HG02943 (cell line): ENCODE data around the gene AK3.
"Not testable (repeated sequence)": the region's sequence is repeated elsewhere in the genome, so short reads cannot be mapped to it uniquely, and the experiment has no call there.

Experiments used
- ATAC-seq: cut with Tn5 transposase; IDR thresholded peaks from one replicate; pipeline ENCODE4 v1.9.1; 2021; ENCODE audit warnings: mild to moderate bottlenecking, low read depth, moderate library complexity; ENCODE audit not compliant: unreplicated experiment

The AK3 gene

DNA sequence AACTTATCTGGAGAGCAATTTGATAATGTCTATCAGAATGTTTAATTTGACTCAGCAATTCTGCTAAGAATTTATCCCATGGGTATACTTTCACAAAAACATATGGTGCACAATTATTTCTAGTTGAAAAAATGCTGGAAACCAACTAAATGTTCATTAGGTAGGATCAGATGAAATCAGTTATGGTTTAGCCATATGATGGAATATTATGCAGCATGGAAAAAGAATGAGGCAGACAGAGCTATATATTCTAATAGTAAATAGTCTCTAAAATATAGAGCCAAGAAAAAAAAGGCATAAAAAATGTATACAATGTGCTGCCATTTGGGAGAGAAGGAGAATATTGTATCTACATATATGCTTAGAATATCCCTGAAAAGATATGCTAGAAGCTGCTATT is 71.1 kb downstream of the AK3 start:
- ATAC-seq, result no peak

DNA sequence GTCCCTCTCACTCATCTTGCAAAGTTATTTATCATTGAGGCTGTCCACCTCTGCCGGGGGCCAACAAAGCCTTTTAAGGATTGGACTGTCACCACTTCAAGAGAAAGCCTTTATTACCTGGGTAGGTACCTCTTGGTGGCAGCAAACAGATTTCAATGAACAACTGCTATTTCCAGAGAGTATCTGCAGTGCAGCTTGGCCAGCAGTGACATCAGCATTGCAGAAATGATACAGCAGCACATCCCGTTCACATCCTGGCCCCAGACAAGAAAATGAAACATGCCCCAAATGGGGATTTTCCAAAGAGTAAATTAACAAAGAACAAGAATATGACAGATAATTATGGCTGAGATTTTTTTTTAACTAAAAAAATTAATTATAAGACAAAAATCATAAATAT is 72.4 kb downstream of the AK3 start:
- no peak for ATAC-seq

DNA sequence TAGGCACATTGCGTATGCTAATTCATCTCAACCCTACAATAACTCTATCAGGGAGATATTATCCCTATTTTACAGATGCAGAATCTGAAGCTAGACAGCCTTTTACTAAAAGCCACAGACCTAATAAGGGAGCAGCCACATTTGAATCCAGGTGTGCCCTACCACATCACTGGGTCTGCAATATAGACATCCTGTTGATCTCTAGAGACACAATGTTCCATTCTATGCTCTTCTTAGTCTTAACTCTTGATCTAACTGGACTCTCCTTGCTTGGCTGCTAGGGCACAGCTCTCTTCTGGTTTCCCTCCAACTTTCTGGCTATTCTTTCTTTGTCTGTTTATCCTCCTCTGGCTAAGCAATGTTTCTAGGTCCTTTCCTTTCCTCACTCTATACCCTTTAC is 73.3 kb downstream of the AK3 start:
- ATAC-seq, result no peak

DNA sequence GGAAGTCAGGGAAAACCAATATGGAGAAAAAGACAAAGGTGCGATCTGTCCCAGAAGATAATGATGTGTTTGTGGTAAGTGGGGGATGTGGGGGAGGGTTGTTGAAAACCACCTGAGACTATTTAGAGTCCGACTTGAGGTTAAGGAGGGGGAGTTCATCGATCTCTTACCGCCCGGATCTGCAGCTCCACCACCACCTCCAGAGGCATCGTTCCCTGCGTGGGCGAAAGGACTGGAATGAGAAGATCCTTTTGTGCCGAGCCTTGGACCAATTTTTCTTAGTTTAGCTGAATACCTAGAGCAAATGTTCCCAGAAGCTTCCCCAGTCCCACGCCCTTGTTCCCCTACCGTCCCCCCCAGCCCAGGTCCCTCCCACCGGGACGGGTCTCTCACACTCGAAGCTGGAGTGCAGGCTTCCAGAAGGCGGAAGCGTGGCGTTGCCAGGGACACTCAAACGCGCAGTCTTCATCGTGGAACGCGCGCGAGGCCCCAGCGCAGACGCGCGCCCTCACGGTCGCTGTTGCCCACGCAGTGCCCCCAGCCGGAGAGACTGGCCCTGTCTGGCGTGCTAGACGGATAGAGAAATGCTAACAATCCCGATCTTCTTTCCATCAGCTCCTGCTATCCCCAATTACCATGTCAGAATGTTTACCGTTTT is 74.8 kb downstream of the AK3 start, which contains the start of gene SPATA6L:
Gene SPATA6L, minus strand, starts transcription at position 439 of the 658 bp plus-strand sequence. Its CDS starts 230 bp downstream, at position 209.
- ATAC-seq, result no peak

DNA sequence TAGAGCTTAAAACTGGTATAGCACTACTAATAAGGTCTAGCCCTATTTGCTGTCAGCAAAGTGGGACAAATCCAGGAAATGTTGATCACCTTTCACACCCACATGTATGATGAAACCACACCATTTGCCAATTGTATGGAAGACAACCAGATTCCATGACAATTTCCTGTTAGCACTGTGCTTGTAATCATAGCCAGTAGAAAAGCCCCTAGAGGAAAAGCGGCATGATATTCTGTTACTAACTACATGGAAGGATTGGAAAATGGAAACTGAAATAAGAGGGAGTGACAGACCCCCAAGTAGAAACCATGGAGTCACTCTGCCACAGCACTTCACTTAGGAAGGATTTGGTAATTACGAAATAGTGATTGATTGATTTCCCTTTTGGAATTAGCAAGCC is 75.6 kb downstream of the AK3 start:
- ATAC-seq, result no peak

DNA sequence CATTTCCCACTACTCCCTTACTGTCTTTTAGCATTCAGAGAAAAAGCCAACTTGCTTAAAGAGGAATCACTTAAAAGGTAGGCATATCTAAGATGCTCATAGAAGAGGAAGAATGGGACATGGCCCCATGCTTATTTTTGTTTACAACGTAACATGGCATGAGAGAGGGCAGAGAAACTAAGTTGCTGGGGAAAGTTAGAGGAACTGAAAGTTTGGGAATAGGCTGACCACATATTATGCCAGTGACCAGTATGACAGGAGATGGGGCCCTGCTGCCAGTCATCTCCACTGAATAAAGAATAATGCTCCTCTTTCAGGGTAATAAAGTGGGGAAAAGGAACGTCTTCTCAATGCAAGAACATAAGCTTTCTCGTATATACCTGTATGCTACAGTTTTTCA is 77.0 kb downstream of the AK3 start:
- ATAC-seq, result no peak

DNA sequence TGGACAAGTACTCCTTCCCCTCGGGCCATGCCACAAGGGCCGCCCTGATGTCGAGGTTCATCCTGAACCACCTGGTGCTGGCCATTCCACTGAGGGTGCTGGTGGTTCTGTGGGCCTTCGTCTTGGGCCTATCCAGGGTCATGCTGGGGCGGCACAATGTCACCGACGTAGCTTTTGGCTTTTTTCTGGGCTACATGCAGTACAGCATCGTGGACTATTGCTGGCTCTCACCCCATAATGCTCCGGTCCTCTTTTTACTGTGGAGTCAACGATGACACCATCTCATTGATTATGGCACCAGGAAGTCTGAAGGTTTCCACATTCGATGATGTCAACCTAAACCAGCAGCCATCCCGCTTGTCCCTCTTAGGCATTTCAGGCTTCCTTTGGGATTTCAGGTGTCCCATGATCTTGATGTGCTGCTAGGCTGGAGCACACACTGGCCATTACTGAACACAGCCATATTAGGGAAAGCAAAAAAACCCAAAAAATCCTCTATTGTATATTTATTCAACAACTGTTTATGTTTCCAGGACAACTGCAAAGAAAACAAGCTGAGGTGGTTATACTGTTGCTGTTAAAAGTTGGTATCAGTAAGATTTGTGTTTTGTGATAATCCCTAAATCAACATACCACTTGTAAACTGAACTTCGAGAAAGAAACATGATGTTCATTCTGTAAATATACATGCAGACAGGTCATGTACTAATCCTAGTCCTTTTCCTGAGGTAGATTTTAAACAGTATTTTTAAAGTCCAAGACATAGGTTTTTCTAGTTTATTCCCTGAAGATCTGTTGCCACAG is 77.8 kb downstream of the AK3 start:
- no peak for ATAC-seq

DNA sequence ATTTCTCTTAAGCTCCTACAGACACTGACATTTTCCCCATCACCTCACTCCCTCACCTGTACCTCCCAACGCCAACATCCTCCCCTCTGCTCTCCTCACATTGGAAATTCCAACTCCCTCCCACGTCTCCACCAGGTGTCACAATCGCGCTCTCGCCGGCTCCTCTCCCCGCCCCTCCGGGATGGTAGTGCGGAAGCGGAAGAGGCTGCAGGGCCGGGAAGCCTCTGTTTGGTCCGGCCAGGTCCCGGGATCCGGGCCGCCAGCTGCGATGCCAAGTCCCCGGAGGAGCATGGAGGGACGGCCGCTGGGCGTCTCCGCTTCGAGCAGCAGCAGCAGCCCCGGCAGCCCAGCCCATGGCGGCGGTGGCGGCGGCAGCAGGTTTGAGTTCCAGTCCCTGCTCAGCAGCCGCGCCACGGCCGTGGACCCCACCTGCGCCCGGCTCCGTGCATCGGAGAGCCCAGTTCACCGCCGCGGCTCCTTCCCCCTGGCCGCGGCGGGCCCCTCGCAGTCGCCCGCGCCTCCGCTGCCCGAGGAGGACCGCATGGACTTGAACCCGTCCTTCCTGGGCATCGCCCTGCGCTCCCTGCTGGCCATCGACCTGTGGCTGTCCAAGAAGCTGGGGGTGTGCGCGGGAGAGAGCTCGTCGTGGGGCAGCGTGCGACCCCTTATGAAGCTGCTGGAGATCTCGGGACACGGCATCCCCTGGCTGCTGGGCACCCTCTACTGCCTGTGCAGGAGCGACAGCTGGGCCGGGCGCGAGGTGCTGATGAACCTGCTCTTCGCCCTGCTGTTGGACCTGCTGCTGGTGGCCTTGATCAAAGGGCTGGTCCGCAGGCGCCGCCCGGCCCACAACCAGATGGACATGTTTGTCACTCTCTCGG is 78.7 kb downstream of the AK3 start, which contains the start of gene PLPP6:
Gene PLPP6, plus strand, starts transcription at position 187 of the 881 bp plus-strand sequence. Its CDS starts 82 bp downstream, at position 269.
- peak; percentile 76 for ATAC-seq

DNA sequence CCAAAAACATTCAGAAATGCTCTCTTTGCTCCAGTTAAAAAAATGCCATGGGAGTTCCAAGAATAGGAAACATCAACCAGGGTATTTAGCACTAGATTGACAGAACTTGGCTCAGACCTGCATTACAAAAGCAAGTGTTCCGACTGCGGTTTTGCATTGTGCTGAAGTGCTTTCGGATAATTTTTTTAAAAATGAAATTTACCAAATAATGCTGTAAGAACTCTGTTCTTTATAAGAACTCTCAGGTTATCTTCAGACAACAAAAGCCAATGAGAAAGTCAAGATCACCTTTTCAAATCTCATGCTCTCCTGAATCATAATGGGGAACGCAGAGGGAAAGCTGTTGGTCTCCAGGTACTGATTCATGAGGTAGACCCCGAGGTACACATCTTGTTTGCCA is 79.4 kb downstream of the AK3 start:
- ATAC-seq, result no peak

DNA sequence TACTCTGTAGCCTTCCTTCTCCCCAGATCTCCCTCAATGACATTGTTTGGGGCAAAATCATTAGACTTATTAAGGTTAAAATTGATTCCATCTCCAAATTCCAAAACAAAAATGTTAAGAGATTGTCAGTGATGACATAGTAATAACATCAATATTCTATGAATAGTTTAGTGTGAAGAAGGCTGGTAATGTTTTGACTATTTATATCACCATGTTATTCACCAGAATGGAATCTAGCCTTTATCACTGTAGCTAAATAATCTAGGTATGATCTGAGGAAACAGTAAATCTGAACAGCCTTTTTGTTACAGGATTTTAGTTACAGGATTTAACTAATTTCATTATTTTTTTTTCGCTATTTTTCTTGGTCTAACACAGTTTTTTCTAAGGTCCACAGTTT is 79.8 kb downstream of the AK3 start:
- no peak for ATAC-seq

DNA sequence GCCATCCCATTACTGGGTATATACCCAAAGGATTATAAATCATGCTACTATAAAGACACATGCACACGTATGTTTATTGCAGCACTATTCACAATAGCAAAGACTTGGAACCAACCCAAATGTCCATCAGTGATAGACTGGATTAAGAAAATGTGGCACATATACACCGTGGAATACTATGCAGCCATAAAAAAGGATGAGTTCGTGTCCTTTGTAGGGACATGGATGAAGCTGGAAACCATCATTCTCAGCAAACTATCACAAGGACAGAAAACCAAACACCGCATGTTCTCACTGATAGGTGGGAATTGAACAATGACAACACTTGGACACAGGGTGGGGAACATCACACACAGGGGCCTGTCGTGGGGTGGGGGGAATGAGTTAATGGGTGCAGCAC is 80.3 kb downstream of the AK3 start:
- ATAC-seq, result not testable (repeated sequence)
